CD14-positive monocyte (primary cell): Measurements from ENCODE around the gene KLHDC10. TPM values are rescaled to one million over a fixed set of nuclear protein-coding genes. Genes with fewer than 3 reads are reported as not detected.
"Not testable (repeated sequence)": the region's sequence is repeated elsewhere in the genome, so short reads cannot be mapped to it uniquely, and the experiment has no call there.

Source experiments
- DNase-seq, 3 donors: peaks; one replicate each; pipeline ENCODE4 v3.0.0-alpha.2; 2011 to 2022
- H2AFZ ChIP-seq: 2 replicates; pipeline ENCODE4 v1.6.0; 2012; ENCODE audit warnings: mild to moderate bottlenecking, low read depth, low read length, inconsistent platforms; ENCODE audit not compliant: insufficient read depth, poor library complexity, severe bottlenecking
- H3K27ac ChIP-seq, 2 donors: 1 replicate in 1 of 2; 2 replicates in 1 of 2; pipeline ENCODE4 v1.5.1; 2012 to 2013; ENCODE audit warnings: low read length in 2 of 2, control low read depth in 1 of 2, inconsistent platforms in 1 of 2, low read depth in 1 of 2, mild to moderate bottlenecking in 1 of 2
- H3K27me3 ChIP-seq, 2 donors: one replicate each; pipeline versions ENCODE4 v1.6.0 to v1.6.1; 2011 to 2013; ENCODE audit warnings: low read length in 2 of 2; ENCODE audit not compliant: control insufficient read depth in 2 of 2, insufficient read depth in 2 of 2
- H3K36me3 ChIP-seq, 2 donors: replicated peaks in 1 of 2; 1 replicate in 1 of 2; 2 replicates in 1 of 2; pipeline versions ENCODE4 v1.5.1 to v1.6.1; 2012 to 2013; ENCODE audit warnings: low read length in 2 of 2, control low read depth in 1 of 2, inconsistent platforms in 1 of 2, mild to moderate bottlenecking in 1 of 2; ENCODE audit not compliant: insufficient read depth in 2 of 2, control insufficient read depth in 1 of 2
- H3K4me1 ChIP-seq, 2 donors: 1 replicate in 1 of 2; 2 replicates in 1 of 2; pipeline versions ENCODE4 v1.5.1 to v1.6.1; 2012 to 2013; ENCODE audit warnings: low read length in 2 of 2, control low read depth in 1 of 2, inconsistent platforms in 1 of 2, mild to moderate bottlenecking in 1 of 2, moderate library complexity in 1 of 2; ENCODE audit not compliant: insufficient read depth in 2 of 2, control insufficient read depth in 1 of 2
- H3K4me2 ChIP-seq: replicated peaks from 2 replicates; pipeline ENCODE3; 2012; ENCODE audit warnings: low read length, moderate library complexity, mild to moderate bottlenecking; ENCODE audit not compliant: poor library complexity, severe bottlenecking; ENCODE audit errors: extremely low read depth
- H3K4me3 ChIP-seq, 3 experiments: fragments of 200-600 bp in 1 of 3; sonication (generic) in 1 of 3; replicated peaks in 1 of 3; 1 replicate in 2 of 3; 2 replicates in 1 of 3; pipeline ENCODE4 v1.5.1; 2011 to 2013; ENCODE audit warnings: low read length in 3 of 3, mild to moderate bottlenecking in 3 of 3, control low read depth in 2 of 3, low read depth in 2 of 3, inconsistent platforms in 1 of 3, moderate library complexity in 1 of 3
- H3K79me2 ChIP-seq: 2 replicates; pipeline ENCODE4 v1.6.0; 2012; ENCODE audit warnings: mild to moderate bottlenecking, control low read depth, inconsistent platforms, low read length, moderate library complexity; ENCODE audit not compliant: insufficient read depth
- H3K9ac ChIP-seq: 2 replicates; pipeline ENCODE4 v1.6.0; 2017; ENCODE audit warnings: low read length, mild to moderate bottlenecking; ENCODE audit not compliant: insufficient read depth, poor library complexity, severe bottlenecking
- H3K9me3 ChIP-seq, 2 donors: replicated peaks in 1 of 2; 1 replicate in 1 of 2; 2 replicates in 1 of 2; pipeline versions ENCODE4 v1.5.1 to v1.6.1; 2012 to 2013; ENCODE audit warnings: low read length in 2 of 2, control low read depth in 1 of 2; ENCODE audit not compliant: control insufficient read depth in 1 of 2, insufficient read depth in 1 of 2
- H4K20me1 ChIP-seq: 2 replicates; pipeline ENCODE4 v1.6.0; 2012; ENCODE audit warnings: mild to moderate bottlenecking, low read length, control low read depth, moderate library complexity; ENCODE audit not compliant: insufficient read depth
- H3K27ac Mint-ChIP-seq, 7 donors: one replicate each; pipeline ENCODE4 v1.8.0; 2020; ENCODE audit warnings: mild to moderate bottlenecking in 7 of 7, mixed read lengths in 7 of 7, moderate library complexity in 6 of 7, inconsistent platforms in 2 of 7
- H3K27me3 Mint-ChIP-seq, 3 donors: one replicate each; pipeline ENCODE4 v1.8.0; 2021 to 2022; ENCODE audit warnings: low read depth in 3 of 3, mild to moderate bottlenecking in 3 of 3, mixed read lengths in 3 of 3, moderate library complexity in 3 of 3, inconsistent platforms in 1 of 3
- H3K36me3 Mint-ChIP-seq, 2 donors: one replicate each; pipeline ENCODE4 v1.8.0; 2020; ENCODE audit warnings: mixed read lengths in 2 of 2, inconsistent platforms in 1 of 2, mild to moderate bottlenecking in 1 of 2
- H3K4me1 Mint-ChIP-seq: one replicate; pipeline ENCODE4 v1.8.0; 2020; ENCODE audit warnings: mild to moderate bottlenecking, mixed read lengths
- H3K4me3 Mint-ChIP-seq, 2 donors: one replicate each; pipeline ENCODE4 v1.8.0; 2020; ENCODE audit warnings: mild to moderate bottlenecking in 2 of 2, mixed read lengths in 2 of 2, moderate library complexity in 1 of 2
- H3K9me3 Mint-ChIP-seq, 7 donors: one replicate each; pipeline ENCODE4 v1.8.0; 2020 to 2022; ENCODE audit warnings: mixed read lengths in 7 of 7, mild to moderate bottlenecking in 6 of 7, moderate library complexity in 6 of 7, inconsistent platforms in 2 of 7
- CTCF ChIP-seq: fragments of 200-600 bp; IDR thresholded peaks from one replicate; pipeline ENCODE4 v1.8.0; 2022; ENCODE audit warnings: antibody characterized with exemption, mild to moderate bottlenecking
- WGBS: methylation state at CpG from one replicate; pipeline ENCODE4 v1.1.5; 2013; ENCODE audit warnings: missing lambda C conversion rate; ENCODE audit not compliant: insufficient coverage; 5-methylcytosine and 5-hydroxymethylcytosine counted together
- intact Hi-C, 2 donors: fragments of 100-400 bp; cut with micrococcal nuclease; formaldehyde crosslinking; loops; one replicate each; pipeline versions ENCODE4 v1.15.0 to v1.15.1; 2023
- polyA plus RNA-seq, 3 donors: library from polyadenylated mRNA; depleted of rRNA in 1 of 3; unstranded in 2 of 3; stranded (reverse) in 1 of 3; fragments of 300-500 nt in 2 of 3; fragments of >200 nt in 1 of 3; fragmentation: Illumina TruSeq in 2 of 3; gene quantifications; 1 replicate in 2 of 3; 2 replicates in 1 of 3; pipeline ENCODE4 v1.2.3, GENCODE V29; 2012 to 2021

Gene KLHDC10
- polyA plus RNA-seq, 3 donors: 1.1 to 13.9 (median 2.9) TPM

- Mint-ChIP-seq H3K4me1 (peaks cover 17% of the 10 kb centered on the region), H3K36me3 (peaks cover 5 to 7% of the 10 kb centered on the region in 2 donors), H3K27me3 (no peaks in the 10 kb centered on the region), H3K9me3 (peaks cover 0 to 2% (median 0%) of the 10 kb centered on the region in 7 donors), H3K4me3 (no peak overlapping the region), H3K27ac (no peak overlapping the region)
- Histone ChIP-seq H3K9ac (no peak overlapping the region), H3K27me3 (no peaks in the 10 kb centered on the region), H3K4me3 (no peak overlapping the region), H3K4me1 (no peaks in the 10 kb centered on the region), H3K27ac (no peak overlapping the region), H3K79me2 (no peaks in the 10 kb centered on the region), H4K20me1 (peaks cover 14% of the 10 kb centered on the region), H3K36me3 (no peaks in the 10 kb centered on the region), H3K9me3 (no peaks in the 10 kb centered on the region), H3K4me2 (no peak overlapping the region), H2AFZ (no peak overlapping the region)
- intact Hi-C loops: no loop called here
- TF ChIP-seq CTCF: no peak
- WGBS: 100% methylated on average over 1 of the region's 4 CpGs
- no peak for DNase-seq
These were observed 42.5 kb downstream of the KLHDC10 start for GRCh38 chr7:130112662-130113425.

DNA sequence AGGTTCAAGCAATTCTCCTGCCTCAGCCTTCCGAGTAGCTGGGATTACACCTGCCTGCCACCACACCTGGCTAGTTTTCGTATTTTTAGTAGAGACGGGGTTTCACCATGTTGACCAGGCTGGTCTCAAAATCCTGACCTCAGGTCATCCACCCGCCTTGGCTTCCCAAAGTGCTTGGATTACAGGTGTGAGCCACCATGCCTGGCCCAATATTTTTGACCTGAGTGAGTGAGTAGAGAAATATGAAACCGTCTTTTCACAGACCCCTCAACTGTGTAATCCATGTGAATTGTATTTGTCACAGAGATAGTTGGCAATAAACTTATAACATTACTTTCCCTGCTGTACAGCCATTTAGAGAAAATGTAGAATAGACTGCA, 43.1 kb downstream of the KLHDC10 start:
- H3K27ac Mint-ChIP-seq, H3K9me3 ChIP-seq, H3K27me3 ChIP-seq, H3K4me3 ChIP-seq, intact Hi-C loops, H3K9me3 Mint-ChIP-seq, H3K4me3 Mint-ChIP-seq, H3K4me2 ChIP-seq, H3K79me2 ChIP-seq, H3K36me3 ChIP-seq, H3K4me1 ChIP-seq, H3K36me3 Mint-ChIP-seq, H3K27me3 Mint-ChIP-seq, H2AFZ ChIP-seq, H3K9ac ChIP-seq, DNase-seq, H3K27ac ChIP-seq: not testable (repeated sequence)
- H4K20me1 ChIP-seq: peaks cover 11% of the 10 kb centered on the region
- peaks cover 17% of the 10 kb centered on the region for H3K4me1 Mint-ChIP-seq
- WGBS: 100% methylated on average over 3 of the region's 5 CpGs
